ENCODE data around the gene ZNF649.

ZNF649 gene

DNA sequence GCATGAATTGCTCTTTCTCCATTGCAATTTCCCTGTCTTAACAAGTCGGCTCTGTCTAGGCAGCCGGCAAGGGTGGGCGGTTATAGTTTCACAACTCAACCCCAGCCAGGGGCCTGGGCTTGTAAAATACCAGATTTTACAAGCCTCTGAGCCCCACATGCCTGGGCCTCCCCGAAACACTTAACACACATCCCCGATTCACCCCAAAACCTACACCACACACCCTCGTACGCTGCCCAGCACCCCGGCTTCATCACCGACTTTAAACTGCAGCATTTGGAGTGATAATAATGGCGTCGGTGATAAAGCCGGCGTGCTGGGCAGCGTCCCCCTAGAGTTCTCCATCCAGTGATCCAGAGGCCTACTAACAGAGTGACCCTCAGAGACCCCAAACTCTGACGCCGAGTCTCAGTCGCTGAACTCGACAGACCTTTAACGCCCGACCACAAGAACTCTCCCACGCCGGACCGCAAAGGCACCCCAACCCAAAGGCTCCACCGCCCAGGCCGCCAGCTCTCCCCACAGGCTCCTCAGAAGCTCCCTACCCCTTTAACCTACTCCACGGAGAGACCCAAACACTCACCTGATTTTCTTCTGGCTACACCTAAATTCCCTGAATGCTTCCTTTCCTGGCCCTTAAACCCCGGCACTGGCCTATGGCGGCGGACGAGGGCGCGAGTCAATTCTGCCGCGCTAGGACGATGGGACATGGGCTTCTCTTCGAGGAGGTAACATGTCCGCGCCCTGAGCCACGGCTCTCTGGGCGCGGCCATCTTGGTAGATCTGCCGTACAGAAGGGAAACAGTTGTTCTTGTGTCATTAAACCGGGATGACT lies at the start of gene ZNF649:
Gene ZNF649, minus strand, starts transcription at position 687 of the 835 bp plus-strand sequence. CDS start 4,910 bp downstream, outside the sequence.
- no peak within 1 kb of the TSS for H3K4me3 ChIP-seq (ENCODE audit: insufficient read depth, low read length, poor library complexity, severe bottlenecking)
- no peaks in the 10 kb centered on the region for H3F3A ChIP-seq (ENCODE audit: insufficient read depth)
- 0 out of 2 replicates have a peak, but pooled peaks cover 6% of the 10 kb centered on the region for H3K9me3 ChIP-seq (ENCODE audit: insufficient read depth, low read length)
- no peak within 1 kb of the TSS for H2AFZ ChIP-seq (ENCODE audit: low read depth, low read length, severe bottlenecking)
- no peaks in the 10 kb centered on the region for H3K9me2 ChIP-seq (replicated peaks; ENCODE audit: insufficient read depth, low read length)
- TF ChIP-seq, protein P1, sequence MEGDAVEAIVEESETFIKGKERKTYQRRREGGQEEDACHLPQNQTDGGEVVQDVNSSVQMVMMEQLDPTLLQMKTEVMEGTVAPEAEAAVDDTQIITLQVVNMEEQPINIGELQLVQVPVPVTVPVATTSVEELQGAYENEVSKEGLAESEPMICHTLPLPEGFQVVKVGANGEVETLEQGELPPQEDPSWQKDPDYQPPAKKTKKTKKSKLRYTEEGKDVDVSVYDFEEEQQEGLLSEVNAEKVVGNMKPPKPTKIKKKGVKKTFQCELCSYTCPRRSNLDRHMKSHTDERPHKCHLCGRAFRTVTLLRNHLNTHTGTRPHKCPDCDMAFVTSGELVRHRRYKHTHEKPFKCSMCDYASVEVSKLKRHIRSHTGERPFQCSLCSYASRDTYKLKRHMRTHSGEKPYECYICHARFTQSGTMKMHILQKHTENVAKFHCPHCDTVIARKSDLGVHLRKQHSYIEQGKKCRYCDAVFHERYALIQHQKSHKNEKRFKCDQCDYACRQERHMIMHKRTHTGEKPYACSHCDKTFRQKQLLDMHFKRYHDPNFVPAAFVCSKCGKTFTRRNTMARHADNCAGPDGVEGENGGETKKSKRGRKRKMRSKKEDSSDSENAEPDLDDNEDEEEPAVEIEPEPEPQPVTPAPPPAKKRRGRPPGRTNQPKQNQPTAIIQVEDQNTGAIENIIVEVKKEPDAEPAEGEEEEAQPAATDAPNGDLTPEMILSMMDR (IDR thresholded peaks at IDR 0.05; ENCODE audit: insufficient read depth, low read length, poor library complexity, severe bottlenecking) = no peak
- TF ChIP-seq EZH2phosphoT487 (conservative IDR thresholded peaks at IDR 0.05; ENCODE audit: low read length) = no peak
- no peak within 1 kb of the TSS for H3K9ac ChIP-seq (ENCODE audit: low read length)
- no peaks in the 10 kb centered on the region for H4K20me1 ChIP-seq (ENCODE audit: low read depth, low read length)
- H3K27me3 ChIP-seq (ENCODE audit: low read length) = no peaks in the 10 kb centered on the region
- H3K79me2 ChIP-seq (ENCODE audit: insufficient read depth, low read length) = no peaks in the 10 kb centered on the region
- H3K27ac ChIP-seq (ENCODE audit: low read depth, low read length) = no peak within 1 kb of the TSS
- H3K36me3 ChIP-seq (ENCODE audit: low read length) = no peaks in the 10 kb centered on the region
- H3K4me2 ChIP-seq (ENCODE audit: low read depth, low read length, poor library complexity, severe bottlenecking) = no peak within 1 kb of the TSS

DNA sequence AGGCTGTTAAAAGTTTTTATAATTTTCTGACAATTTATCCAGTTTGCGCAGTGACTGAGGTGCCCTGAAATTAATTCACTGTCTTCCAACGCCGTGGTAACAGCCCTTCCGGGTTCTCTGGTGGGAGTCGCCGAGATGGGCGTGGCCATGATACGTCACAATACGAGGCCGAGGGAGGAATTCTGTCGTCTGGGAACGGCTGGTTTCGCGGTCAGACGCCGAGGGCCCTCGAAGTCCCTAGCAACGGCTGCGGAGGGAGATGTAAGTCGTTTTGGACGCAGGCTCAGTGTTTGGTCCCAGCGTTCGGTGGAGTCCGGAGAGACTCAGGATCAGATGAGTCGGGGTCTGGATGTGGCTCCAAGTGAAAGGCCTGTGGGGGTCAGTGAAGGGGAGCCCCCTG lies 44.2 kb upstream of the ZNF649 start:
- Histone ChIP-seq H3K9me2 (replicated peaks; ENCODE audit: insufficient read depth, low read length) (no peaks in the 10 kb centered on the region), H4K20me1 (ENCODE audit: low read depth, low read length) (no peaks in the 10 kb centered on the region), H3K4me3 (ENCODE audit: insufficient read depth, low read length, poor library complexity, severe bottlenecking) (no peak overlapping the region), H3K27me3 (ENCODE audit: low read length) (no peaks in the 10 kb centered on the region), H3K27ac (ENCODE audit: low read depth, low read length) (no peak overlapping the region), H3K4me2 (ENCODE audit: low read depth, low read length, poor library complexity, severe bottlenecking) (no peak overlapping the region), H3K9ac (ENCODE audit: low read length) (no peak overlapping the region), H3K79me2 (ENCODE audit: insufficient read depth, low read length) (no peaks in the 10 kb centered on the region), H3K36me3 (ENCODE audit: low read length) (no peaks in the 10 kb centered on the region), H2AFZ (ENCODE audit: low read depth, low read length, severe bottlenecking) (no peak overlapping the region), H3F3A (ENCODE audit: insufficient read depth) (no peaks in the 10 kb centered on the region), H3K9me3 (ENCODE audit: insufficient read depth, low read length) (peaks cover 21% of the 10 kb centered on the region; the same call in 1 of the 2 replicates)
- TF ChIP-seq EZH2phosphoT487 (conservative IDR thresholded peaks at IDR 0.05; ENCODE audit: low read length) = no peak
- TF ChIP-seq, protein P1 (IDR thresholded peaks at IDR 0.05; ENCODE audit: insufficient read depth, low read length, poor library complexity, severe bottlenecking) = no peak

DNA sequence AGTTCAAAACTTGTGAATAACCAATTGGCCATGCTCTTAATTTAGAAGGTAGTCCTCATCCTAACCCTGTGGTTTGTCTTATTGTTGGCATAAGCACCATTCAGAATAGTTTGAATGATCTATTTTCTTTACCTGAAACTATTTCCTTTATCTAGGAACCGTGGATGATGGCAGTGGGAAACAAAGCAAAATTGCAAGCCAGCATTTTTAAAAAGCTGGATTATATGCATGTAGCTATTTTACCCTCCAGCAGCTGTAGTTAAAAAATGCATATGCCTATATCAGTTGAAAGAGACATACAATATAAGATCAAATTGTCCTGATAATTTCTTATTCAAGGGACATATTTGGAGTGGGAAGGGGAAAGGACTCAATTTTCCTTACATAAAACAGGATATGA lies 41.8 kb upstream of the ZNF649 start:
- Histone ChIP-seq H3K27me3 (ENCODE audit: low read length) (no peaks in the 10 kb centered on the region), H3K79me2 (ENCODE audit: insufficient read depth, low read length) (no peaks in the 10 kb centered on the region), H3K9me3 (ENCODE audit: insufficient read depth, low read length) (peaks cover 33% of the 10 kb centered on the region; the same call in 1 of the 2 replicates), H3K4me3 (ENCODE audit: insufficient read depth, low read length, poor library complexity, severe bottlenecking) (no peak overlapping the region), H3K9ac (ENCODE audit: low read length) (no peak overlapping the region), H4K20me1 (ENCODE audit: low read depth, low read length) (no peaks in the 10 kb centered on the region), H3K36me3 (ENCODE audit: low read length) (no peaks in the 10 kb centered on the region), H2AFZ (ENCODE audit: low read depth, low read length, severe bottlenecking) (no peak overlapping the region), H3K9me2 (replicated peaks; ENCODE audit: insufficient read depth, low read length) (no peaks in the 10 kb centered on the region), H3K27ac (ENCODE audit: low read depth, low read length) (no peak overlapping the region), H3K4me2 (ENCODE audit: low read depth, low read length, poor library complexity, severe bottlenecking) (no peak overlapping the region), H3F3A (ENCODE audit: insufficient read depth) (no peaks in the 10 kb centered on the region)
- no peak for TF ChIP-seq EZH2phosphoT487 (conservative IDR thresholded peaks at IDR 0.05; ENCODE audit: low read length)
- TF ChIP-seq, protein P1 (IDR thresholded peaks at IDR 0.05; ENCODE audit: insufficient read depth, low read length, poor library complexity, severe bottlenecking) = no peak

All from SU-DHL-6 (cell line).